Pulmonary artery endothelial cell (primary cell): Measurements from ENCODE around the gene MRPL34. TPM values are rescaled to one million over a fixed set of nuclear protein-coding genes. Genes with fewer than 3 reads are reported as not detected.
"Not testable (repeated sequence)": the region's sequence is repeated elsewhere in the genome, so short reads cannot be mapped to it uniquely, and the experiment has no call there.

Source experiments
- DNase-seq: peaks from one replicate; pipeline ENCODE4 v3.0.0-alpha.2; 2011; ENCODE audit warnings: low read depth, low spot score
- total RNA-seq: library from RNA; depleted of rRNA; stranded (reverse); fragments of >200 nt; gene quantifications from 2 replicates; pipeline ENCODE4 v1.2.3, GENCODE V29; 2014

Gene MRPL34
- total RNA-seq, 1 donor from 2014 or later: 44.0 TPM

GRCh38 chr19:17285415-17286135 lies 20.1 kb upstream of the MRPL34 start:
- no peak for DNase-seq

- DNase-seq: no peak
These were observed 19.4 kb upstream of the MRPL34 start for GRCh38 chr19:17286263-17286662.

- DNase-seq: no peak
These were observed 18.9 kb upstream of the MRPL34 start for GRCh38 chr19:17286752-17287151.

GRCh38 chr19:17289489-17289888 lies 16.2 kb upstream of the MRPL34 start:
- DNase-seq: peak; percentile 60

- peak; percentile 69 for DNase-seq
These were observed 13.2 kb upstream of the MRPL34 start for GRCh38 chr19:17292301-17293074.

GRCh38 chr19:17293605-17294004 lies 12.1 kb upstream of the MRPL34 start:
- no peak for DNase-seq

GRCh38 chr19:17294051-17294891 lies 11.4 kb upstream of the MRPL34 start:
- DNase-seq: no peak

- DNase-seq: not testable (repeated sequence)
These were observed 10.1 kb upstream of the MRPL34 start for GRCh38 chr19:17295551-17295950.

GRCh38 chr19:17296273-17296672 lies 9.4 kb upstream of the MRPL34 start:
- DNase-seq: peak; percentile 45

- no peak for DNase-seq
These were observed 8.7 kb upstream of the MRPL34 start for GRCh38 chr19:17296976-17297375.

GRCh38 chr19:17300992-17301619 lies 4.6 kb upstream of the MRPL34 start:
- DNase-seq: no peak

GRCh38 chr19:17302391-17303166 lies 3.1 kb upstream of the MRPL34 start:
- DNase-seq: no peak

- DNase-seq: peak; percentile 87
These were observed 2.3 kb upstream of the MRPL34 start, which contains the start of gene ABHD8 for GRCh38 chr19:17303167-17303939. ABHD8 (minus strand) TSS chr19:17303425; CDS start chr19:17301616, 1,809 bp downstream.

GRCh38 chr19:17303940-17304267 lies 1.8 kb upstream of the MRPL34 start:
- DNase-seq: no peak

- no peak for DNase-seq
These were observed 1.1 kb upstream of the MRPL34 start for GRCh38 chr19:17304386-17305215.

- no peak for DNase-seq
These were observed 506 bp upstream of the MRPL34 start for GRCh38 chr19:17305216-17305516.

GRCh38 chr19:17306285-17306714 lies 628 bp downstream of the MRPL34 start:
- no peak for DNase-seq

- no peak for DNase-seq
These were observed 2.3 kb downstream of the MRPL34 start for GRCh38 chr19:17307876-17308377.
